HepG2 (cell line): ENCODE data around the gene MIDN. TPM values are rescaled to one million over a fixed set of nuclear protein-coding genes. Genes with fewer than 3 reads are reported as not detected.

Experiments used
- ARNT2 ChIP-seq: sonication (generic); formaldehyde crosslinking; IDR thresholded peaks from 2 replicates; pipeline ENCODE4 v1.8.0; 2022; ENCODE audit warnings: mild to moderate bottlenecking, low read depth, missing genetic modification reagents, moderate library complexity
- CREM ChIP-seq, 2 experiments: sonication (generic) in 1 of 2; formaldehyde crosslinking in 1 of 2; IDR thresholded peaks; 2 replicates each; pipeline versions ENCODE4 v1.4.0 to v1.6.1; 2016 to 2020; ENCODE audit warnings: antibody characterized with exemption in 1 of 2, mild to moderate bottlenecking in 1 of 2, missing genetic modification reagents in 1 of 2
- HES4 ChIP-seq: sonication (generic); formaldehyde crosslinking; IDR thresholded peaks from 2 replicates; pipeline ENCODE4 v1.9.0; 2021; ENCODE audit warnings: mild to moderate bottlenecking, missing genetic modification reagents, borderline replicate concordance
- IRF1 ChIP-seq: sonication (generic); formaldehyde crosslinking; IDR thresholded peaks from 2 replicates; pipeline ENCODE4 v1.4.0; 2020; ENCODE audit warnings: low read depth, mild to moderate bottlenecking, missing genetic modification reagents
- MAF1 ChIP-seq: sonication (generic); formaldehyde crosslinking; IDR thresholded peaks from 2 replicates; pipeline ENCODE4 v1.5.0; 2020; ENCODE audit warnings: missing genetic modification reagents, borderline replicate concordance
- PREB ChIP-seq: sonication (generic); formaldehyde crosslinking; IDR thresholded peaks from 2 replicates; pipeline ENCODE4 v1.4.0; 2020; ENCODE audit warnings: missing genetic modification reagents
- RELA ChIP-seq: sonication (generic); formaldehyde crosslinking; IDR thresholded peaks from 2 replicates; pipeline ENCODE4 v1.4.0; 2020; ENCODE audit warnings: missing genetic modification reagents
- TFDP2 ChIP-seq: sonication (generic); formaldehyde crosslinking; IDR thresholded peaks from 2 replicates; pipeline ENCODE4 v1.4.0; 2020; ENCODE audit warnings: missing genetic modification reagents
- U2AF1 ChIP-seq: fragments of 200-400 bp; formaldehyde crosslinking; optimal IDR thresholded peaks from 2 replicates; pipeline ENCODE3; 2017; ENCODE audit warnings: mild to moderate bottlenecking, low read depth, low read length
- ZBTB40 ChIP-seq, 2 experiments: fragments of 450-650 bp in 1 of 2; sonication (generic) in 1 of 2; formaldehyde crosslinking in 1 of 2; IDR thresholded peaks; 2 replicates each; pipeline versions ENCODE4 v1.6.1 to v1.8.0; 2016 to 2022; ENCODE audit warnings: antibody characterized with exemption in 1 of 2, mild to moderate bottlenecking in 1 of 2, missing genetic modification reagents in 1 of 2
- ZNF12 ChIP-seq: sonication (generic); formaldehyde crosslinking; IDR thresholded peaks from 2 replicates; pipeline ENCODE4 v1.5.0; 2020; ENCODE audit warnings: missing genetic modification reagents
- ZNF121 ChIP-seq: sonication (generic); formaldehyde crosslinking; IDR thresholded peaks from 2 replicates; pipeline ENCODE4 v1.5.0; 2020; ENCODE audit warnings: mild to moderate bottlenecking, missing genetic modification reagents
- ZNF205 ChIP-seq: IDR thresholded peaks from 2 replicates; pipeline ENCODE4 v1.6.1; 2018; ENCODE audit warnings: missing biosample characterization, missing genetic modification reagents
- ZNF225 ChIP-seq: sonication (generic); formaldehyde crosslinking; IDR thresholded peaks from 2 replicates; pipeline ENCODE4 v1.4.0; 2020; ENCODE audit warnings: mild to moderate bottlenecking, missing genetic modification reagents
- ZNF232 ChIP-seq: sonication (generic); formaldehyde crosslinking; IDR thresholded peaks from 2 replicates; pipeline ENCODE4 v1.4.0; 2020; ENCODE audit warnings: missing genetic modification reagents, borderline replicate concordance
- ZNF263 ChIP-seq: sonication (generic); formaldehyde crosslinking; IDR thresholded peaks from 2 replicates; pipeline ENCODE4 v1.4.0; 2020; ENCODE audit warnings: missing genetic modification reagents
- ZNF543 ChIP-seq: sonication (generic); formaldehyde crosslinking; IDR thresholded peaks from 2 replicates; pipeline ENCODE4 v1.4.0; 2020; ENCODE audit warnings: mild to moderate bottlenecking, missing genetic modification reagents
- polyA plus RNA-seq, 8 experiments: library from polyadenylated mRNA; depleted of rRNA in 3 of 8; stranded (reverse) in 7 of 8; unstranded in 1 of 8; fragments of >200 nt; fragmentation: Illumina TruSeq in 4 of 8; extraction: Trizol in 4 of 8; gene quantifications; 2 replicates each; pipeline versions ENCODE4 v1.2.1 to v1.2.3, GENCODE V29; 2011 to 2016; ENCODE audit warnings: low read depth in 4 of 8, missing spikeins in 1 of 8, mixed read lengths in 1 of 8; ENCODE audit not compliant: insufficient read depth in 1 of 8
- total RNA-seq, 5 experiments: library from RNA; depleted of rRNA; stranded (reverse); fragments of >200 nt; fragmentation: Illumina TruSeq; extraction: Trizol; gene quantifications; 2 replicates each; pipeline ENCODE4 v1.2.3, GENCODE V29; 2016; ENCODE audit warnings: low read depth in 1 of 5

The MIDN gene
- total and polyA plus RNA-seq, 2 of the 13 experiments (the other 11 are each of a cell fraction or from before 2014, with no cell fraction given), result 8.4 to 18.0 TPM

GRCh38 chr19:1248139-1248785 lies at the start of gene MIDN (continued):
- TF ChIP-seq ZNF263 (CRISPR knock-in tag) (0 out of 2 replicates have a peak, but pooled peaks have one; percentile 11), ZNF121 (no peak), ZNF205 (CRISPR knock-in tag) (no peak; the same call in 1 of the 2 replicates), HES4 (CRISPR knock-in tag) (no peak; the same call in 1 of the 2 replicates), ZNF232 (CRISPR knock-in tag) (peak; percentile 50; the same call in 1 of the 2 replicates), ZNF543 (CRISPR knock-in tag) (no peak; the same call in 1 of the 2 replicates), CREM (IDR thresholded peaks at IDR 0.05) (no peak), CREM (CRISPR knock-in tag; IDR thresholded peaks at IDR 0.05) (no peak), IRF1 (no peak), ZNF225 (CRISPR knock-in tag) (peak; percentile 43; the same call in 1 of the 2 replicates), ZNF12 (CRISPR knock-in tag) (no peak), TFDP2 (CRISPR knock-in tag) (0 out of 2 replicates have a peak, but pooled peaks have one; percentile 19), MAF1 (CRISPR knock-in tag) (0 out of 2 replicates have a peak, but pooled peaks have one; percentile 36), RELA (CRISPR knock-in tag) (no peak; the same call in 1 of the 2 replicates), PREB (CRISPR knock-in tag) (no peak), U2AF1 (no peak), ZBTB40 (IDR thresholded peaks at IDR 0.05) (no peak), ZBTB40 (CRISPR knock-in tag; IDR thresholded peaks at IDR 0.05) (no peak; the same call in 1 of the 2 replicates), ARNT2 (no peak)
